Neural cell (in vitro differentiated cells): ENCODE results near the gene PTPN7. TPM values are rescaled to one million over a fixed set of nuclear protein-coding genes. Genes with fewer than 3 reads are reported as not detected.

Source experiments
- H2AFZ ChIP-seq: fragments of 200-600, 300-800 bp; sonication (generic), shearing (Covaris generic); 2 replicates; pipeline ENCODE4 v1.6.0; 2014; ENCODE audit warnings: low read depth, mild to moderate bottlenecking, antibody characterized with exemption, low read length, moderate library complexity
- H3F3A ChIP-seq: fragments of 200-600 bp; shearing (Covaris generic); 2 replicates; pipeline ENCODE4 v1.6.1; 2016; ENCODE audit warnings: mild to moderate bottlenecking, moderate library complexity, mixed read lengths, antibody characterized with exemption, low read length; ENCODE audit not compliant: insufficient read depth, poor library complexity, severe bottlenecking
- H3K27ac ChIP-seq: fragments of 200-600, 300-800 bp; sonication (generic), shearing (Covaris generic); 2 replicates; pipeline ENCODE4 v1.5.1; 2014; ENCODE audit warnings: mild to moderate bottlenecking, low read length, moderate library complexity
- H3K27me3 ChIP-seq: fragments of 300-800, 200-600 bp; sonication (generic), shearing (Covaris generic); 2 replicates; pipeline ENCODE4 v1.6.0; 2014; ENCODE audit warnings: mild to moderate bottlenecking, low read depth, low read length, moderate library complexity; ENCODE audit not compliant: insufficient read depth
- H3K36me3 ChIP-seq: fragments of 300-800, 200-600 bp; sonication (generic), shearing (Covaris generic); 2 replicates; pipeline ENCODE4 v1.5.1; 2014; ENCODE audit warnings: mild to moderate bottlenecking, antibody characterized with exemption, low read length, moderate library complexity; ENCODE audit not compliant: insufficient read depth
- H3K4me2 ChIP-seq: fragments of 300-800, 200-600 bp; sonication (generic), shearing (Covaris generic); 2 replicates; pipeline ENCODE4 v1.6.0; 2014; ENCODE audit warnings: mild to moderate bottlenecking, low read length
- H3K4me3 ChIP-seq: fragments of 300-800, 200-600 bp; sonication (generic), shearing (Covaris generic); 2 replicates; pipeline ENCODE4 v1.5.1; 2014; ENCODE audit warnings: mild to moderate bottlenecking, low read length, moderate library complexity
- H3K79me2 ChIP-seq: fragments of 200-600 bp; shearing (Covaris generic); replicated peaks from 2 replicates; pipeline ENCODE4 v1.6.0; 2014; ENCODE audit warnings: mild to moderate bottlenecking, low read length, moderate library complexity; ENCODE audit not compliant: insufficient read depth
- H3K9ac ChIP-seq: fragments of 300-800, 200-600 bp; sonication (generic), shearing (Covaris generic); 2 replicates; pipeline ENCODE4 v1.6.1; 2016; ENCODE audit warnings: mild to moderate bottlenecking, low read length, mixed read lengths
- H3K9me2 ChIP-seq: fragments of 200-600 bp; shearing (Covaris generic); 2 replicates; pipeline ENCODE4 v1.6.1; 2016; ENCODE audit warnings: mild to moderate bottlenecking, low read length, mixed read lengths; ENCODE audit not compliant: insufficient read depth
- H3K9me3 ChIP-seq: fragments of 200-600, 300-800 bp; sonication (generic), shearing (Covaris generic); 2 replicates; pipeline ENCODE4 v1.6.1; 2016; ENCODE audit warnings: mild to moderate bottlenecking, mixed run types, low read length, moderate library complexity, mixed read lengths
- H4K20me1 ChIP-seq: fragments of 200-600 bp; shearing (Covaris generic); 2 replicates; pipeline ENCODE4 v1.6.1; 2016; ENCODE audit warnings: mild to moderate bottlenecking, mixed run types; ENCODE audit not compliant: insufficient read depth
- EP300 ChIP-seq: fragments of 450-650 bp; conservative IDR thresholded peaks from 2 replicates; pipeline ENCODE4 v1.6.1; 2014; ENCODE audit warnings: antibody characterized with exemption, mild to moderate bottlenecking, moderate library complexity; ENCODE audit not compliant: poor library complexity, severe bottlenecking
- EZH2 ChIP-seq: fragments of 200-600, 300-800 bp; shearing (Covaris generic), sonication (generic); IDR thresholded peaks from 2 replicates; pipeline ENCODE4 v1.6.1; 2014; ENCODE audit warnings: antibody characterized with exemption, low read length, borderline replicate concordance, mild to moderate bottlenecking; ENCODE audit not compliant: insufficient read depth, poor library complexity, severe bottlenecking
- MXI1 ChIP-seq: fragments of 450-650 bp; conservative IDR thresholded peaks from 2 replicates; pipeline ENCODE4 v1.6.1; 2014; ENCODE audit warnings: antibody characterized with exemption, mild to moderate bottlenecking; ENCODE audit not compliant: poor library complexity, severe bottlenecking
- POLR2AphosphoS5 ChIP-seq: IDR thresholded peaks from 2 replicates; pipeline ENCODE4 v1.6.1; 2012
- RAD21 ChIP-seq: fragments of 450-650 bp; conservative IDR thresholded peaks from 2 replicates; pipeline ENCODE4 v1.6.1; 2014; ENCODE audit warnings: antibody characterized with exemption, mild to moderate bottlenecking, moderate library complexity
- SMC3 ChIP-seq: fragments of 450-650 bp; conservative IDR thresholded peaks from 2 replicates; pipeline ENCODE4 v1.6.1; 2014; ENCODE audit warnings: antibody characterized with exemption, mild to moderate bottlenecking, moderate library complexity; ENCODE audit not compliant: poor library complexity
- TAF1 ChIP-seq: IDR thresholded peaks from 2 replicates; pipeline ENCODE4 v1.6.1; 2012; ENCODE audit warnings: low read depth
- polyA plus RNA-seq: library from polyadenylated mRNA; depleted of rRNA; stranded (reverse); fragments of >200 nt; gene quantifications from 2 replicates; pipeline ENCODE4 v1.2.3, GENCODE V29; 2014
- TF ChIP-seq, protein P1 (sequence below): fragments of 450-650 bp; IDR thresholded peaks from 2 replicates; pipeline ENCODE4 v1.5.1; 2014; ENCODE audit warnings: antibody characterized with exemption, mild to moderate bottlenecking, moderate library complexity; ENCODE audit not compliant: poor library complexity, severe bottlenecking
- TF ChIP-seq, protein P2 (sequence below): IDR thresholded peaks from 2 replicates; pipeline ENCODE4 v1.6.1; 2012; ENCODE audit warnings: borderline replicate concordance

Gene PTPN7
- polyA plus RNA-seq, 1 donor from 2014 or later = 2.1 TPM

DNA sequence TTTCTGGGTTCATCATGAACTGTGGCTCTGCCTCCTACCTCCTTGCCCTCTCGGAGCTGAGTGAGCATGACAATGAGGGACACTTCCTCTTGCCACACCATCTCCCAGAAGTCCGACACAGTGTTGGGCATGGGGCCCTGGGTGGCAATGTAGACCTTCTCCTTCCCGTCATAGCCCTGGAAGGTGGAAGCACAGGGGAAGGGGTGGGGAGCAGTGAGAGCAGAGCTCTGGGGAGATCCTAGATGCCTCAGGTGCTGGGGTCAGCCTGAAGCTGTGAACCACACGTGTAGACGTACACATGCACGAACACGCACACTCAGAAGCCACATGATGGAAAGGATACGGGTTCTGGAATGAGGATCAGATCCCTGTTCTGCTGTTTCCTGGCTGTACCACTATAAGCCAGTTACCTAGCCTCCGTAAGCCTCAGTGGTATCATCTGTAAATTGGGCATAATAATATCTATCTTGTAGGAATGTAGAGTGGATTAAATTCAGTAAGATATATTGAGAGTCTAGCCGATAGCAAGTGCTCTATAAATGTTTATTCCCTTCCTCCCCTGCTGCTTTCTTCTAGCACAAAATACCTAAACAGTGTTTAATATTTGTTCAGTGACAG is 6.1 kb downstream of the PTPN7 start:
- no peak overlapping the region for H3K9ac ChIP-seq
- H3K4me3 ChIP-seq = no peak overlapping the region
- H3K27me3 ChIP-seq = no peaks in the 10 kb centered on the region
- no peaks in the 10 kb centered on the region for H3K36me3 ChIP-seq
- H4K20me1 ChIP-seq = no peaks in the 10 kb centered on the region
- no peak overlapping the region for H3K27ac ChIP-seq
- TF ChIP-seq SMC3 (no peak), MXI1 (no peak), POLR2AphosphoS5 (no peak), TAF1 (no peak), EP300 (no peak), EZH2 (no peak), RAD21 (no peak)
- TF ChIP-seq, protein P1, sequence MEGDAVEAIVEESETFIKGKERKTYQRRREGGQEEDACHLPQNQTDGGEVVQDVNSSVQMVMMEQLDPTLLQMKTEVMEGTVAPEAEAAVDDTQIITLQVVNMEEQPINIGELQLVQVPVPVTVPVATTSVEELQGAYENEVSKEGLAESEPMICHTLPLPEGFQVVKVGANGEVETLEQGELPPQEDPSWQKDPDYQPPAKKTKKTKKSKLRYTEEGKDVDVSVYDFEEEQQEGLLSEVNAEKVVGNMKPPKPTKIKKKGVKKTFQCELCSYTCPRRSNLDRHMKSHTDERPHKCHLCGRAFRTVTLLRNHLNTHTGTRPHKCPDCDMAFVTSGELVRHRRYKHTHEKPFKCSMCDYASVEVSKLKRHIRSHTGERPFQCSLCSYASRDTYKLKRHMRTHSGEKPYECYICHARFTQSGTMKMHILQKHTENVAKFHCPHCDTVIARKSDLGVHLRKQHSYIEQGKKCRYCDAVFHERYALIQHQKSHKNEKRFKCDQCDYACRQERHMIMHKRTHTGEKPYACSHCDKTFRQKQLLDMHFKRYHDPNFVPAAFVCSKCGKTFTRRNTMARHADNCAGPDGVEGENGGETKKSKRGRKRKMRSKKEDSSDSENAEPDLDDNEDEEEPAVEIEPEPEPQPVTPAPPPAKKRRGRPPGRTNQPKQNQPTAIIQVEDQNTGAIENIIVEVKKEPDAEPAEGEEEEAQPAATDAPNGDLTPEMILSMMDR = no peak
- TF ChIP-seq, protein P2, sequence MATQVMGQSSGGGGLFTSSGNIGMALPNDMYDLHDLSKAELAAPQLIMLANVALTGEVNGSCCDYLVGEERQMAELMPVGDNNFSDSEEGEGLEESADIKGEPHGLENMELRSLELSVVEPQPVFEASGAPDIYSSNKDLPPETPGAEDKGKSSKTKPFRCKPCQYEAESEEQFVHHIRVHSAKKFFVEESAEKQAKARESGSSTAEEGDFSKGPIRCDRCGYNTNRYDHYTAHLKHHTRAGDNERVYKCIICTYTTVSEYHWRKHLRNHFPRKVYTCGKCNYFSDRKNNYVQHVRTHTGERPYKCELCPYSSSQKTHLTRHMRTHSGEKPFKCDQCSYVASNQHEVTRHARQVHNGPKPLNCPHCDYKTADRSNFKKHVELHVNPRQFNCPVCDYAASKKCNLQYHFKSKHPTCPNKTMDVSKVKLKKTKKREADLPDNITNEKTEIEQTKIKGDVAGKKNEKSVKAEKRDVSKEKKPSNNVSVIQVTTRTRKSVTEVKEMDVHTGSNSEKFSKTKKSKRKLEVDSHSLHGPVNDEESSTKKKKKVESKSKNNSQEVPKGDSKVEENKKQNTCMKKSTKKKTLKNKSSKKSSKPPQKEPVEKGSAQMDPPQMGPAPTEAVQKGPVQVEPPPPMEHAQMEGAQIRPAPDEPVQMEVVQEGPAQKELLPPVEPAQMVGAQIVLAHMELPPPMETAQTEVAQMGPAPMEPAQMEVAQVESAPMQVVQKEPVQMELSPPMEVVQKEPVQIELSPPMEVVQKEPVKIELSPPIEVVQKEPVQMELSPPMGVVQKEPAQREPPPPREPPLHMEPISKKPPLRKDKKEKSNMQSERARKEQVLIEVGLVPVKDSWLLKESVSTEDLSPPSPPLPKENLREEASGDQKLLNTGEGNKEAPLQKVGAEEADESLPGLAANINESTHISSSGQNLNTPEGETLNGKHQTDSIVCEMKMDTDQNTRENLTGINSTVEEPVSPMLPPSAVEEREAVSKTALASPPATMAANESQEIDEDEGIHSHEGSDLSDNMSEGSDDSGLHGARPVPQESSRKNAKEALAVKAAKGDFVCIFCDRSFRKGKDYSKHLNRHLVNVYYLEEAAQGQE = no peak
- H3K4me2 ChIP-seq = no peak overlapping the region
- no peaks in the 10 kb centered on the region for H3K9me3 ChIP-seq
- H2AFZ ChIP-seq = no peak overlapping the region
- no peaks in the 10 kb centered on the region for H3F3A ChIP-seq
- no peaks in the 10 kb centered on the region for H3K79me2 ChIP-seq
- no peaks in the 10 kb centered on the region for H3K9me2 ChIP-seq

DNA sequence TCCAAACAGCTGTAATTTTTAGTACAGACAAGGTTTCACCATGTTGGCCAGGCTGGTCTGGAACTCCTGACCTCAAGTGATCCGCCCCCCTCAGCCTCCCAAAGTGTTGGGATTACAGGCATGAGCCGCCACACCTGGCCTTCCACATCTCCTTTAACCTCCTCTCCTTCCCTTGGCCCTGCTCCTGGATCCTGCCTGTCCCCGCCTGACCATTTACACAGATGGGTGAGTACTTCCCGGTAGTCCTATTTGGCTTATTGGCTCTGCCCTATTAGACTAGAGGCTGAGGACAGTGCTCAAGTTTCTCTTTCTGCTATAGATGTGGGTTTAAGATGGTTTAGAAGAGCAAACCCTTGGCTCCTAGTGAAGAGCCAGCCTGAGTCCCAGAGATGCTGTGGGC is 7.1 kb downstream of the PTPN7 start:
- TF ChIP-seq, protein P2 = no peak
- TF ChIP-seq POLR2AphosphoS5 (no peak), MXI1 (no peak), TAF1 (no peak), RAD21 (no peak), SMC3 (no peak), EP300 (no peak), EZH2 (no peak)
- TF ChIP-seq, protein P1 = no peak
- no peak overlapping the region for H3K4me3 ChIP-seq
- H3K79me2 ChIP-seq = no peaks in the 10 kb centered on the region
- H3K27me3 ChIP-seq = no peaks in the 10 kb centered on the region
- H3K4me2 ChIP-seq = no peak overlapping the region
- H3K36me3 ChIP-seq = no peaks in the 10 kb centered on the region
- no peaks in the 10 kb centered on the region for H3K9me3 ChIP-seq
- no peak overlapping the region for H3K9ac ChIP-seq
- H2AFZ ChIP-seq = no peak overlapping the region
- no peaks in the 10 kb centered on the region for H3K9me2 ChIP-seq
- H4K20me1 ChIP-seq = no peaks in the 10 kb centered on the region
- no peak overlapping the region for H3K27ac ChIP-seq
- no peaks in the 10 kb centered on the region for H3F3A ChIP-seq
